H9 (cell line): Measurements from ENCODE around the gene USP7. TPM values are rescaled to one million over a fixed set of nuclear protein-coding genes. Genes with fewer than 3 reads are reported as not detected.

Experiments
- DNase-seq: peaks from one replicate; pipeline ENCODE4 v3.0.0-alpha.2; 2017
- H2AFZ ChIP-seq: one replicate; pipeline ENCODE4 v1.6.1; 2013; ENCODE audit warnings: mild to moderate bottlenecking, low read length, control low read depth, moderate library complexity
- H2AK5ac ChIP-seq: 2 replicates; pipeline ENCODE4 v1.6.1; 2013; ENCODE audit warnings: low read length, control low read depth, mixed read lengths; ENCODE audit not compliant: insufficient read length
- H2BK120ac ChIP-seq: one replicate; pipeline ENCODE4 v1.6.1; 2013; ENCODE audit warnings: low read depth, mild to moderate bottlenecking, low read length, control low read depth, inconsistent platforms; ENCODE audit not compliant: poor library complexity, severe bottlenecking
- H2BK12ac ChIP-seq: 2 replicates; pipeline ENCODE4 v1.6.1; 2013; ENCODE audit warnings: low read length, control low read depth, mixed read lengths, low read depth; ENCODE audit not compliant: insufficient read length
- H2BK15ac ChIP-seq: 2 replicates; pipeline ENCODE4 v1.6.1; 2013; ENCODE audit warnings: low read depth, low read length, control low read depth
- H2BK20ac ChIP-seq: one replicate; pipeline ENCODE4 v1.6.1; 2013; ENCODE audit warnings: low read depth, mild to moderate bottlenecking, low read length, control low read depth, inconsistent platforms; ENCODE audit not compliant: poor library complexity, severe bottlenecking
- H2BK5ac ChIP-seq: 2 replicates; pipeline ENCODE4 v1.6.1; 2013; ENCODE audit warnings: low read length, control low read depth, mixed read lengths; ENCODE audit not compliant: insufficient read length
- H3K14ac ChIP-seq: 2 replicates; pipeline ENCODE4 v1.6.1; 2013; ENCODE audit warnings: low read length, control low read depth; ENCODE audit not compliant: insufficient read depth
- H3K18ac ChIP-seq: 2 replicates; pipeline ENCODE4 v1.6.1; 2013; ENCODE audit warnings: low read depth, mild to moderate bottlenecking, mixed read lengths, low read length, control low read depth; ENCODE audit not compliant: insufficient read length
- H3K23ac ChIP-seq: 2 replicates; pipeline ENCODE4 v1.6.1; 2013; ENCODE audit warnings: low read length, control low read depth, mixed read lengths, low read depth; ENCODE audit not compliant: insufficient read length
- H3K23me2 ChIP-seq: 2 replicates; pipeline ENCODE4 v1.6.1; 2013; ENCODE audit warnings: low read depth, mild to moderate bottlenecking, mixed read lengths, low read length, control low read depth; ENCODE audit not compliant: insufficient read length, poor library complexity, severe bottlenecking
- H3K27ac ChIP-seq: 2 replicates; pipeline ENCODE4 v1.5.1; 2013; ENCODE audit warnings: low read length, control low read depth, mixed read lengths, low read depth; ENCODE audit not compliant: insufficient read length
- H3K27me3 ChIP-seq: 2 replicates; pipeline ENCODE4 v1.6.1; 2013; ENCODE audit warnings: low read length, control low read depth, inconsistent platforms; ENCODE audit not compliant: insufficient read depth
- H3K4ac ChIP-seq: 2 replicates; pipeline ENCODE4 v1.6.1; 2013; ENCODE audit warnings: low read depth, mild to moderate bottlenecking, control low read depth, inconsistent platforms, low read length, moderate library complexity
- H3K4me1 ChIP-seq: 2 replicates; pipeline ENCODE4 v1.6.1; 2013; ENCODE audit warnings: low read length, control low read depth, inconsistent platforms; ENCODE audit not compliant: insufficient read depth
- H3K4me2 ChIP-seq: 2 replicates; pipeline ENCODE4 v1.6.1; 2013; ENCODE audit warnings: low read length, control low read depth, mixed read lengths; ENCODE audit not compliant: insufficient read length, insufficient read depth
- H3K56ac ChIP-seq: 2 replicates; pipeline ENCODE4 v1.6.1; 2013; ENCODE audit warnings: low read depth, mild to moderate bottlenecking, mixed read lengths, low read length, control low read depth; ENCODE audit not compliant: insufficient read length
- H3K79me1 ChIP-seq: 2 replicates; pipeline ENCODE4 v1.6.1; 2013; ENCODE audit warnings: low read depth, mild to moderate bottlenecking, moderate library complexity, low read length, control low read depth, inconsistent platforms; ENCODE audit not compliant: insufficient read depth, poor library complexity, severe bottlenecking
- H3K79me2 ChIP-seq: 2 replicates; pipeline ENCODE4 v1.6.1; 2013; ENCODE audit warnings: low read length, control low read depth, inconsistent platforms; ENCODE audit not compliant: insufficient read depth
- H3K9ac ChIP-seq: 2 replicates; pipeline ENCODE4 v1.6.1; 2013; ENCODE audit warnings: low read length, control low read depth, mixed read lengths; ENCODE audit not compliant: insufficient read length; ENCODE audit errors: extremely low read depth
- H3K9me3 ChIP-seq: one replicate; pipeline ENCODE4 v1.6.1; 2013; ENCODE audit warnings: low read depth, low read length, inconsistent platforms; ENCODE audit not compliant: control insufficient read depth
- H3T11ph ChIP-seq: one replicate; pipeline ENCODE4 v1.6.1; 2013; ENCODE audit warnings: mild to moderate bottlenecking, low read length, control low read depth, inconsistent platforms
- H4K20me1 ChIP-seq: one replicate; pipeline ENCODE4 v1.6.1; 2013; ENCODE audit not compliant: control insufficient read depth, insufficient read length, insufficient read depth
- H4K5ac ChIP-seq: 2 replicates; pipeline ENCODE4 v1.6.1; 2013; ENCODE audit warnings: low read depth, mild to moderate bottlenecking, mixed read lengths, low read length, control low read depth; ENCODE audit not compliant: insufficient read length
- H4K8ac ChIP-seq: replicated peaks from 2 replicates; pipeline ENCODE4 v1.6.1; 2013; ENCODE audit warnings: low read length, control low read depth, mixed read lengths, low read depth; ENCODE audit not compliant: insufficient read length
- H4K91ac ChIP-seq: 2 replicates; pipeline ENCODE4 v1.6.1; 2013; ENCODE audit warnings: low read depth, mild to moderate bottlenecking, moderate library complexity, mixed read lengths, low read length, control low read depth; ENCODE audit not compliant: insufficient read length
- H3K27ac Mint-ChIP-seq, 3 experiments: 2 replicates in 2 of 3; 3 replicates in 1 of 3; pipeline ENCODE4 v1.8.0; 2020 to 2021; ENCODE audit warnings: mixed read lengths in 3 of 3, mild to moderate bottlenecking in 1 of 3, moderate library complexity in 1 of 3
- H3K27me3 Mint-ChIP-seq: 2 replicates; pipeline ENCODE4 v1.8.0; 2021; ENCODE audit warnings: low read depth, mild to moderate bottlenecking, moderate library complexity, mixed read lengths
- H3K36me3 Mint-ChIP-seq, 3 experiments: 2 replicates in 2 of 3; 3 replicates in 1 of 3; pipeline ENCODE4 v1.8.0; 2020 to 2021; ENCODE audit warnings: low read depth in 3 of 3, mixed read lengths in 3 of 3; ENCODE audit not compliant: insufficient read depth in 1 of 3
- H3K4me1 Mint-ChIP-seq, 2 experiments: 2 replicates each; pipeline ENCODE4 v1.8.0; 2020; ENCODE audit warnings: mixed read lengths in 2 of 2
- H3K4me3 Mint-ChIP-seq, 2 experiments: 2 replicates in 1 of 2; 3 replicates in 1 of 2; pipeline ENCODE4 v1.8.0; 2020 to 2021; ENCODE audit warnings: mild to moderate bottlenecking in 2 of 2, mixed read lengths in 2 of 2, moderate library complexity in 1 of 2
- H3K9me3 Mint-ChIP-seq, 2 experiments: 2 replicates in 1 of 2; 3 replicates in 1 of 2; pipeline ENCODE4 v1.8.0; 2020; ENCODE audit warnings: mild to moderate bottlenecking in 2 of 2, mixed read lengths in 2 of 2, moderate library complexity in 1 of 2
- CTCF ChIP-seq: fragments of 200-600 bp; sonication (generic); conservative IDR thresholded peaks from 3 replicates; pipeline ENCODE4 v1.8.0; 2021; ENCODE audit warnings: antibody characterized with exemption, mild to moderate bottlenecking
- WGBS: extraction: QIAGEN DNeasy Blood & Tissue Kit; methylation state at CpG from one replicate; pipeline ENCODE4 v1.1.7; 2013; ENCODE audit warnings: missing lambda C conversion rate, low lambda C conversion rate, mixed read lengths; ENCODE audit not compliant: insufficient read length; ENCODE audit errors: extremely low coverage; 5-methylcytosine and 5-hydroxymethylcytosine counted together
- total RNA-seq: library from RNA; stranded (reverse); gene quantifications from 2 replicates; pipeline ENCODE4 v1.2.1, GENCODE V29; 2021

The USP7 gene
- total RNA-seq, 1 experiment from 2014 or later: 192 TPM

- H2AK5ac ChIP-seq: no peak overlapping the region
Measured at GRCh38 chr16:8855972-8856371, 107.7 kb downstream of the USP7 start.

More at GRCh38 chr16:8855972-8856371, 107.7 kb downstream of the USP7 start:
- H4K8ac ChIP-seq: no peak overlapping the region
- no peak overlapping the region for H4K91ac ChIP-seq
- TF ChIP-seq CTCF: no peak
- H3K27me3 ChIP-seq: no peaks in the 10 kb centered on the region
- Mint-ChIP-seq H3K27me3 (no peaks in the 10 kb centered on the region; the same call in 1 of the 2 replicates), H3K4me1 (peaks cover 16 to 28% of the 10 kb centered on the region in 2 experiments), H3K36me3 (peaks cover 51 to 85% (median 74%) of the 10 kb centered on the region in 3 experiments), H3K27ac (peak overlapping the region in 2 of 3 experiments; percentile 61 to 82; a peak in 2 of 7 replicates), H3K4me3 (no peak overlapping the region), H3K9me3 (peaks cover 0 to 3% of the 10 kb centered on the region in 2 experiments; a peak in 2 of 5 replicates)
- no peak overlapping the region for H2BK12ac ChIP-seq
- peaks cover 6% of the 10 kb centered on the region; the same call in 1 of the 2 replicates for H3K79me2 ChIP-seq
- H3K9ac ChIP-seq: no peak overlapping the region
- H2BK15ac ChIP-seq: no peak overlapping the region
- no peaks in the 10 kb centered on the region for H3K4me1 ChIP-seq
- H4K20me1 ChIP-seq: peaks cover 2% of the 10 kb centered on the region
- H3K23me2 ChIP-seq: no peaks in the 10 kb centered on the region
- H4K5ac ChIP-seq: no peak overlapping the region
- no peak overlapping the region for H2BK120ac ChIP-seq
- H3K14ac ChIP-seq: no peak overlapping the region
- no peak overlapping the region for H3K56ac ChIP-seq
- H3K4ac ChIP-seq: no peak overlapping the region
- no peak overlapping the region for H3K23ac ChIP-seq
- H3K79me1 ChIP-seq: peaks cover 3% of the 10 kb centered on the region
- H3K4me2 ChIP-seq: no peak overlapping the region
- no peak overlapping the region for H3K18ac ChIP-seq
- DNase-seq: no peak
- H2BK5ac ChIP-seq: no peak overlapping the region
- no peaks in the 10 kb centered on the region for H3K9me3 ChIP-seq
- no CpG with 5 or more reads among the region's 5 CpGs for WGBS
- H3K27ac ChIP-seq: no peak overlapping the region
- no peak overlapping the region for H3T11ph ChIP-seq
- no peak overlapping the region for H2BK20ac ChIP-seq
- H2AFZ ChIP-seq: no peak overlapping the region
